Suppressor macrophage treated with lipopolysaccharide for 1 hour (primary cell): ENCODE results near the gene DCDC2.
A peak's percentile ranks its signal among the peaks of the same experiment; 100 is the strongest.
"Not testable (repeated sequence)": the region's sequence is repeated elsewhere in the genome, so short reads cannot be mapped to it uniquely, and the experiment has no call there.

Source experiments
- DNase-seq, 3 donors: peaks; one replicate each; pipeline ENCODE4 v3.0.0-alpha.2; 2020 to 2022

The DCDC2 gene

DNA sequence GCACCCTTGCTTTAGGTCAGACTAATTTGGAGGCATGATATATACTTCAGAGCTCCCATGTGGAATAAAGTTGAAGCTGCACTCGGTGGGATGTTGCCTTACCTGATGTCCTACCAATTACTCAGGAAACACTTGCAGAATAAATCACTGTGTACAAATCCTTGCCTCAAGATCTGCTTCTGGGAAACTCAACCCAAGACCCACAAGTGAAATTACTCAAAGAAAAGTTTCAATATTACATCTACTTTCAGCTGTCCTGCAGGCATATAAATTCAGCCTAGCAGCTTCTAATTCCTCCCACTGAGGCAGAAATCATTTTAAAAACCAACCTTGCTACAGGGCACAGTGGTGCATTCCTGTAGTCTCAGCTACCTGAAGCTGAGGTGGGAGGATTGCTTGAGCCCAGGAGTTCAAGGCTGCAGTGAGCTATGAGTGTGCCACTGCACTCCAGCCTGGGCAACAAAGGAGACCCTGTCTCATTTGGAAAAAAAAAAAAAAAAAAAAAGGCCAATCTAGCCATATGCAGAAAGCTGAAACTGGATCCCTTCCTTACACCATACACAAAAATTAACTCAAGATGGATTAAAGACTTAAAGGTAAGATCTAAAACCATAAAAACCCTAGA lies 20.7 kb upstream of the DCDC2 start:
- DNase-seq, result no peak

DNA sequence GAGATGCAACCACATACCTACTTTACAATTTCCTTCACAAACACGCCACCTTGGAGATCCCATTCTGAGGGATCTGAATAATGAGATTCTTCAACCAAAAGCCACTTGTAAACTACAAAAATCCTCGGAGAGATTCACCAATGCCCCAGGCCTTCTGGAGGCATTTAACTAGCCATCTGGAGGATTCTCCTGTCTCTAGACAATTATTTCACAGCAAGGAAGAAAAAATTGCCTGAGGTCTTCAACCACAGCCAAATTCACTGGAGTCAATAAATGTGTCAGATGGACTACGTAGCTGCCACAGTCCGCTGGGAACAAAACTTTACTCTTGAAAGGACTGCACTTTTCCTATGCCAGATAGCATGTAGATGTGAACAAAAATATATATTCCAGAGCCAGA lies 19.0 kb upstream of the DCDC2 start:
- DNase-seq, result no peak

DNA sequence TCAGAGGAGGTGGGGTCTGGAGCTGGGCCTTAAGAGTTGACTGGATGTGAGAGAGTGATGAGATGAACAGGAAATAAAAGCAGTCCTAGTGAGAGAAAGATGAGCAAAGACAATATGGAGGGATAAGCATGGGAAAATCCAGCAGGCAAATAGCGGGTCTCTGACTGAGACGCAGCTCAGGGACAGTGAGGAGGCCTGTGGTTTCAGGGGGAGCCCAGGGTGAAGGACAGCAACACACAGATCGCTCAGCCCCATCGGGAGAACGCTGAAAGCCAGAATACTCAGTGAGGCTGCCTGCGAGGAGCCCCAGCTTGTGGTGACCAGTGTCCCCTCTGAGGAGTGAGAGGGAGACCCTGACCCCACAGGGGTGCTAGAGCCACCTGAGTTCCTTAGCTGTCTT lies 16.8 kb upstream of the DCDC2 start:
- DNase-seq, result no peak

DNA sequence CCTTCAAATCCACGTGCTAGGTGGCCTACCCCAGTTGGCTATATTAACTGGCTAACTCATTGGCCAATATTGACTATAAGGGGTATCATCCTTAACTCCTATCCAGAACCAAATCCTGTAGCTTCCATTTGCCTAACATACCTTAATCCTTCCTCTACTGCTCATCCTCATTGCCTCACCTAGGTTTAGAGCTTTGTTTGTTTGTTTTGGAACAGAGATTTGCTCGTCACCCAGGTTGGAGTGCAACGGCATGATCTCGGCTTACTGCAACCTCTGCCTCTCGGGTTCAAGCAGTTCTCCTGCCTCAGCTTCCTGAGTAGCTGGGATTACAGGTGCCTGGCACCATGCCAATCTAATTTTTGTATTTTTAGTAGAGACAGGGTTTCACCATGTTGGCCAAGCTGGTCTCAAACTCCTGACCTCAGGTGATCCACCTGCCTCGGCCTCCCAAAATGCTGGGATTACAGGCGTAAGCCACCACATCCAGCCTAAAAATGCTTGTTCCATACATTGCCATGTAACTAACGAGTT lies 7.3 kb upstream of the DCDC2 start:
- DNase-seq, result not testable (repeated sequence)

DNA sequence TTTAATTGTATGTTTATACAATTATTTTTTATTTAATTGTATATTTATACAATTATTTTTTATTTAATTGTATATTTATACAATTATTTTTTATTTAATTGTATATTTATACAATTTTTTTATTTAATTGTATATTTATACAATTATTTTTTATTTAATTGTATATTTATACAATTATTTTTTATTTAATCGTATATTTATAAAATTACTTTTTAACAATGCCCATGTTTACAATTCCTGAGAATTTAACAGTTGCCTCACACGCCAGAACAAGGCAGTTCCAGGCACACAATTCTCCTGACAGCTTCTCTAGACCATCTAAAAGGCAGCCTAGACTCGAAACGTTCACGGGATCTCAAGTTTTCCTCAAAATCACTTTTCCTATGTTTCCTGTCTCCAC lies 4.5 kb upstream of the DCDC2 start:
- DNase-seq, result not testable (repeated sequence)

DNA sequence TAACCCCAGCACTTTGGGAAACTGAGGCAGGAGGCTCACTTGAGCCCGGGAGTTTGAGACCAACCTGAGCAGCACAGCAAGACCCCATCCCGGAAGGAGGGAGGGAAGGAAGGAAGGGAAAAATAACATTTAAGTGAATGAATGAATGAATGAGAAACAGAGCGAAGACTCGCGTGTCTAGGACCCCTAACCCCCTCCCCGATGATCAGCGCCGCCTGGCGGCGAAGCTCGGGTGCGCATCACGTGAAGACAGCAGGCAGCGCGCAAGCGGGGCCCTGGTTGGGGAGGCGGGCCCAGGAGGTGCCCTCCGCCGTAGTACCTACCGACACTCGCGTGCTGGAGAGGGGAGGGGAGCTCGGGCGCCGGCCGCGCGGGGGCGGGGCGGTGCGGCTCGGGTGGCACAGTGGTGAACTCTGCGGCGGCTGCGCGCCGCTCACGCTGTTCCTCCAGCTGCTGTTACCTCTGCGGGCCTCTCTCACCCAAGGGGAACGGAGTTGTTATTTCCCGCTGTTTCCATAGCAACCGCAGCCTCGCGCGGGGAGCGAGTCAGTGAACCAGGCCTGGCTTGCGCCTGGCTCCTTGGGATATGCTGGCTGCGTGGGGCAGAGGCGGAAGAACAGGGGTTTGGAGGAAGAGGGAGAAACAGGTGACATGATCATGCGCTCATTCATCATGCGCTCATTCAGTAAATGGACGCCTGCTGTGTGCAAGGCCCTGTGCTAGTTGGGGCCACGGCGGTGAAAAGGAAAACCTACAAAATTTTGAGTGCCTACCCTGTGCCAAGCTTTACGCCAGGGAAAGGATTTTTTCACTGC lies 2.0 kb upstream of the DCDC2 start:
- DNase-seq, result peak; percentile 72 to 77 (median 74)

DNA sequence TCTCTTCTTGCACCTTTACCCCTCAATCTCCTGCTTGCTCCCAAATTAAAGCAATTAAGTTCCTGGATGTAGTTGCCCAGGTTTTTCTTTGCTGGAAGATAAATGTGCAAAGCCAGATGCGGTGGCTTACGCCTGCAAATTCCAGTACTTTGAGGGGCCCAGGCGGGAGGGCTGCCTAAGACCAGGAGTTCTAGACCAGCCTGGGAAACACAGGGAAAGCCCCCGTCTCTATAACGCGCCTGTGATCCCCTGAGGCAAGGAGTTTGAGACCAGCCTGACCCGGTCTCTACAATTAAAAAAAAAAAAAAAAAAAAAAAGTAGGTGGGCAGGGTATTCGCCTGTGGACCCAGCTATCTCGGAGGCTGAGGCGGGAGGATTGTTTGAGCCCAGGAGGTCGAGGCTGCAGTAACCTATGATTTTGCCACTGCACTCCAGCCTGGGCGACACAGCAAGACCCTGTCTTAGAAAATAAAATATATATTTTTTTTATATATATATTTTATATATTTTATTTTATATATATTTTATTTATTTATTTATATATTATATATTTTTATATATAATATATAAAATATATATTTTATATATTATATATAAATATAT lies 461 bp upstream of the DCDC2 start:
- DNase-seq, result no peak

DNA sequence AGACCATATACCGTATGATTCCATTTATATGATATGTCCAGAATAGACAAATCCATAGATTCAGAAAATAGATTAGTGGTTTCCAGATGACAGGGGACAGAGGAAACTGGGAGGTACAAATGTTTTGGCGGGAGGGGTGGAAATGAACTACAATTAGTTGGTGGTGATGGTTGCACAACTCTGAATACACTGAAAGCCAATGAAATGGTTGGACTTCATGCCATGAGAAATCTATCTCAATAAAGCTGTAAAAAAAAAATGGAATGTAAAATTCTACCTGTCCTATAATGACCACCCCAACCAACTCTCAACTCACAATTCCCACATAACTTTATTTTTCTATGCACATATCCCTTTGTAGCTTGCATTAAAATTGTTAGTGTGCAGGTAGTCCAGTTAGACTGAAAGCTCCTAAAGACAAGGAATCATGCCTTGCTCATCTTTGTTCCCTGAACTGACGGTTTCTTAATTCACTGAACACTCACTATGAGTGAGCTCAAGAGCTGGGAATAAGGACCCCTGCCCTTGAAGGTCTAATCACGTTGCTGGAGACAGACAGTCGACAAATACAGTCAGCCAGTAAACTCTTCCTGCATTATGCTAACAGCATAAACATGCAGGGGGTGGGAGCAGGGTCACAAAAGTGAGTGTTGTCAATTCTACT lies 1.4 kb downstream of the DCDC2 start:
- no peak for DNase-seq

DNA sequence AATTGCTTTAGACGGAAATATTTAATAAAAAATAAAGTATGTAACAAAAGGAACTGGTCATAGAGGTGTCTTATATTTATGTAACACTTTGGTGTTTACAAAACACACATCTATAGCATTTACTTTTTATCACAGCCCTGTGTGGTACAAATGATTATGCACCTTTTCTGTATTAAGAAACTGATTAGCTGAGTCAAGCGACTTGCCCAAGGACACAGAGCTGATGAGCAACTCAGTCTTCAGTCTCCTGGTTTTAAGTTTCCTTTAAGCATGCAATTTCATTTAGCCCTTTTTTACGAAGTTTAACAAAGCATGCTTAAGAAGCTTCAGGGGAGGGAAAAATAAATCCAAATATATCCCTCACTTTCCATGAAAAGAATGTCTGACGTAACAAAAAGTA lies 2.5 kb downstream of the DCDC2 start:
- no peak for DNase-seq

DNA sequence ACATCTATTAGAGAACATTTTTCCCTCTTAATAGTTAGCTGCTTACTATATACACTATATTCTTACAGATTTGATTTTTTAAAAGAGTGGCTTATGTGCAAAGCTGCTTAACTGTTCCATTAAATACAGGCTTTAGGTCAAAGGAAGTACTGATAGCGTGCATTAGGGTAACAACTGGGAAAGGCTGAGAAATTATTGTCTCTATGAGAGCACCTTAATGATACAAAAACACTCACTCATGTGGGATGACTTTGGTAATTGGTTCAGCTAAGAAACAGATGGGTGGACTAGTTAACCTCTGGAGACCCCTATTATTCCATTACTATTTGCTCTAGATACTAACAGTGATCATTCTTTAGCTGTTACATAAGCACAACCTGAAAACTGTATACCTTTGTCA lies 4.0 kb downstream of the DCDC2 start:
- no peak for DNase-seq

DNA sequence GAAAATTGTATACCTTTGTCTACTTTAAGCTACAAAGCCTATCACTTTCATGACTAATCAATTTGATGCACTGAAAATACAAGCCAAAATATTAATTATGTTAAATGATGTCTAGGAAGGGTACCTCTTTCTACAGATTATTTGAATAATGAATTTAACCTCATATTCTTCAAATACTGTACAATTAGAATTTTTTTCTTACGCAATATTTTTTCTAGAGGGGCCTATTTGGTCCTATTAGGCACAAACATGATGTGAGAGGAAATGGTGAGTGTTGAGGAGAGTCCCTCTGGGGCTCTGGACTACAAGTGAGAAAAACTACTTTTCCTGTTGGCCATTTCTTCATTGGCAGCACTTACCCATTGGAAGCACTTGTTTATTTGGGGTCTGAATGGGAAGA lies 5.4 kb downstream of the DCDC2 start:
- DNase-seq, result no peak

DNA sequence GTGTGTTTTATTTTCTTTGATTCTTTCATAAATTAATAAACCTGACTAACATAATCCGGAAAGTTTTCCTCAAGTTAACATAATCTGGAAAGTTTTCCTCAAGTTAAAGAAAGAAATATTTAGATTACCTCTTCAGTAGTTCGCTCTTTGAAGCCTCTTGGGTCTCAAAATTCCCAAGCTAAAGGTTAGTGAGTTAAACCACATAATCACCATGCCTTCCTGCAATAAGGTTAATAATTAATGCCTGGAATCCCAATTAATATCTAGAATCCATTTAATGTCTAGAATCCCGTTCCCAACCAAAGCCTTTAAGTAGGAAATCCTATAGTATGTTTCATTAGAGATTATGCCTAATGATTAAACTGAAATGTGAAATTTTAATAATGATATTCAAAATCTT lies 12.9 kb downstream of the DCDC2 start:
- no peak for DNase-seq

DNA sequence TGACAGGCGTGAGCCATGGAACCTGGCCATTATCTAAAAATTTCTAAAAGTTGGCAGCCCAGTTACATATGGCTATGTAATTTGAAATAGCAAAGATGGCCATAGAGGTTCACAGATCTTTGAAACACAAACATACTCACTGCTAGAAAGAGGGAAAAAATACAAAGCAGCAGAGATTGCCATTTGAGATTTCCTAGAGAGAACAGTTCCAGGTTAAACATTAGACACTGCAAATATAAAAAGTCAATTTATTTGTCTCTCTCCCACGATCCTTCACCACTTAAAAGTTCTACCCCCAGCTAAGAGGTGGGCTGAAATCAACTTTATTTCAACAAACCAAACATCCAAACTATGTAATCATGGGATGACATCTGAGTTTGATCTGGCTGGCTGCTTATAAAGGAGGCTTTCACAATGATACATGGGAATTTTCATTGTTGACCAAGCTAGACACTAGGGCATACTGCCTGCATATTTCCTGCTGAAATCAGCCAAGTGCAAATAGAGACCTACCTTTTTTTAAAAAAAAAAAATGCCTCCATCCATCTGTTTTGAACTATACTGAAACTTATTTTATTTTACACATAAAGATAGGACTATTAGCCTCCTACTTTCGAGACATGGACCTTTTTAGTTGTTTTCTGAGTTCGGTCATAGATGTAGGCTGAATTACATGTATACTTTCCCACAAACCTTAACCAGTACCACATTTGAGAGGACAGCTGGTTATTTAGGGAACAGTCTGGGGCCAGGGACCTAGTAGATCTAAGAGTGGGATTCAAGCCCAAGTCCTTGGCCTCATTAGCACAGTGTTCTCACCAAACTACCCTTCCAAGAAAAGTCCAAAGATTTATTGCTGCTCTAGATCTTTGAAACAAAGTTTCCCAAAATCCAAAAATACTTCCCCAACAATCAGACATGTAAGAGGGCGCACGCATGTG lies 16.6 kb downstream of the DCDC2 start:
- DNase-seq, result no peak

DNA sequence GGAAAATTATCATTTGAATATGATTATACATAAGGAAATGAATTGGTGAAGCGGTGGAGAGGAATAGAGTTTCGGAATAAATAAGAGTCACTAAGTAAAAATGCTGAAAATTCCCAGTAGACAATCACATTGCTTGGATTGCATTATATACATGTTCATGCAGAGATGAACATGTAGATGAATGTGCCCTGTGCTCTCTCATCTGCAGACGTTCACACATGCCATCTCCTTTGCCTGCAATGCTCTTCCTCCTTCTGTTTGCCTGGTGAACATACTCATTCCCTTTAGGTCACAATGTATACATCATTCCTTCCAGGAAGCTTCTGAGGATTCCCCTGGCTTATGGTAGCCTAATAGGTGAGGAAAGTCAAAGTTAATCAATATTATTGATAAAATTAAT lies 17.9 kb downstream of the DCDC2 start:
- no peak for DNase-seq

DNA sequence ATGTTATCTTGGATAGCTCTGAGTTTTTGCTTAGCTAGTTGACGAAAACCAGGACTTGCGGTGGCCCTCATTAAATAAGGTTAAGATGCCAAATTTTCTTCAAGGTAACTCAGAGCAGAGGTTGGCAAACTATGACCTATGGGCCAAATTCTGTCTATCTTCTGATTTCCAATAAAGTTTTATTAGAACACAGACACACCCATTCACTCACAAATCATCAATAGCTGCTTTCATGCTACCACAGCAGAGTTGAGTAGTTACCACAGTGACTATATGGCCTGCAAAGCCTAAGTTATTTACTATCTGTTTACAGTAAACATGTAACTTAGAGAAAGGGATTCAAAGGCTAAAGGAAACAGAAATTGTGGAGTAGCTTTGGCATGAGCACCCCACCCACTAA lies 23.6 kb downstream of the DCDC2 start:
- DNase-seq, result no peak

DNA sequence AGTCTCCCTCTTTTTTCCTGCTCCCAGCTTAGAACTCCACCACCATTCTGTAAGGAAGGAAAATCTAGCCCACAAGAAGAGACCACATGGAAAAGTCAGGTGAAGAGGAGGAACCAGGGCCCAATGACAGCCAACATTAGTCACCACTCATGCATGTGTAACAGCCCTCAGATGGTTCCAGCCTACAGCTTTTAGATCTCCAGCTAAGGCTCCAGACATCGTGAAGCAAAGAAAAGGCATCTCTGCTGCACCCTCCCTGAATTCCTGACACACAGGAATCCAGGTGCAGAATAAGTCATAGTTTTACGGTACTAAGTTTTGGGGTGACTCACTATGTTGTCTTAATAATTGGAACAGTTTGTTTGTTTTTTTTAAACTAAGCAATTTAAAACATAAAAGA lies 25.5 kb downstream of the DCDC2 start:
- DNase-seq, result no peak

DNA sequence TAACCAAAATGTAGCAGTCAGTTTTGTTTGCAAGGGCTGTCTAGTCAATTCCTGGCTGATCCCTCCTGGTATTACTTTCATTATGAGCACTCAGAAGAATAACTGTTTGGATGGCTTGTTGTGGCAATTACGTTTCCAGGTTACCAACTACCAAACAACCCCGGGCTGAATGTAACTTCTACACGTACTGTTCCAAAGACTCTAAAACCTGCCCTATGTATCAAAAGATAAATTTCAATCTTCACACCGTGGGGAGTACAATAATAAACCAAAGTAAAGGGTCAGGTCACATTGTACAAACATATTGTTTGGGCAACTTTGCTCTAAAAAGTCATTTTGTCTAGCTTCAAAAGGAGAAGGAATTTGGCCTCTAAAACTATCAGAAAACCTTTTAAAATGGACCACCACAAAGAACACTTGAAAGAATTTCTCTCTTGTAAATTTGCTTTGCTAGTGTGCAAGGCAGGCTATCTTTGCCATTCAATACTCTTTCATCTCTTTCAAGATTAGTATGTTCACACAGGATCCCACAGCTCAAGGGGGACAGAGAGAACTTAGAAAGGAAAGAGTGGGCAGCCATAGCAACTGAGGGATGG lies 27.6 kb downstream of the DCDC2 start:
- DNase-seq, result no peak

DNA sequence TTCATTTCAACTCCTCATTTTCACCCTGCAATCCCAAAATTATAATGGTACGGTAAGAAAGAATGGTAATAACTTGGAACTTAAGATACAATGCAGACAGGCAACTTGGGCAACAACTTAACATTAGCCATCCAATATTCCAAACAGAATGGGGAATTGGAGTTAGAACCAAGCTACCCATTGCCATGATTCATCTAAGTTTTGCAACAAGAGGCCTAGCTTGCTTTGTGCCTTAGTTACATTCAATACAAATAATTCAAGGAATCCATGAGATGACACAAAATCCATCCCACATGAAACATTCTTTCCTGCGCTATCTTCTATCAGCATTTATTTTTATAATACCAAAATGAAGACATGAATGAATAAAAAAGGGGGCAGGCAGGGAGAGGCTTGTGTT lies 28.4 kb downstream of the DCDC2 start:
- no peak for DNase-seq

DNA sequence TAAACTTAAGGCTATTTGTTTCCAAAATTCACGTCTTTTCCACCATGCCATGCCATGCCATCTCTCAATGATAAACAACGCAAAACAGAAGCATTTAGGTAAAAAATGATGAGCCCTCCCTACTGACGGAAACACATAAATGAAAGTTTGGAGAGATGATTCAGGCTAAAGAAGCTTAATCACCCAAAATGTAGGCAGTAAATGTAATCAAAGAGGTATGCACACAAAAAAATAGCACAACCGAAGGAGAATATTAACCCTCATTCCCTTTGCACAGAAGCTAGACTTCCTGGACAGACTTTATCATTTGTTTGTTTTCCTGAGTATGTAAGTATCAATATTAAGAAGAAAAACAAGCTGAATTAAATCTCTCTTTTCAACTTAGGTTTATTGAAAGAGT lies 28.8 kb downstream of the DCDC2 start:
- DNase-seq, result no peak

DNA sequence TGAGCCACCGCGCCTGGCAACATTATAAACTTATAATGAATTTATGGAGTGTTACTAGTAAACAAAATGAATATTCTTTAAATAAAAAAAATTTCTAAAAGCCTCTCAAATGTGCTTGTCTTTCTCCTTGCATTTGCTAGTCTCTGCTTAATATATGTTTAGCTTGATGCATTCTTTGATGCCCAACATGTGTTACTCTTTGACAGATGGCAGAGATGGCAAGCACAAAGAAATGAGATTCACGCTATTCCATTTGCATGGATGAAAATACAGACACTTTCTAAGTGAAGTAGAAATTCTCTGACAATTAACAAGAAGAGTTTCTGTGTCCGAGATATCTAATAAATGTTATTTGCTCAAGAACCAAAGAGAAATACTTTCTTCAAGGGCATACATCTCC lies 30.1 kb downstream of the DCDC2 start:
- DNase-seq, result no peak

DNA sequence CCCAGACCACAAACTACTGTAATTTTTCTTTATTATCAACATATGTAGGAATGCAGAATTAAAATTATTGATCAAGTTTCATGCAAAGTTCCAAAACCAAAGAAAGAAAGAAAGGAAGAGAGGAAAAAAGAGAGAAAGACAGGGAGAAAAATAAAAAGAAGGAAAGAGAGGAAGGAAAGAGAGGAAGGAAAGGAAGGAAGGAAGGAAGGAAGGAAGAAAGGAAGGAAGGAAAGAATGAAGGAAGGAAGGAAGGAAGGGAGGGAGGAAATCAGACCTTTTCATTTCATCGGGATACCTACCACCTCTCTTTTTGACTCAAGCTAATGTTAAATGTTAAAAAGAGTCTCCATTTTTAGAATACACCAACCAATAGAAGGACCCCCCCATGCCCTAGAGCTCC lies 31.9 kb downstream of the DCDC2 start:
- DNase-seq, result no peak

DNA sequence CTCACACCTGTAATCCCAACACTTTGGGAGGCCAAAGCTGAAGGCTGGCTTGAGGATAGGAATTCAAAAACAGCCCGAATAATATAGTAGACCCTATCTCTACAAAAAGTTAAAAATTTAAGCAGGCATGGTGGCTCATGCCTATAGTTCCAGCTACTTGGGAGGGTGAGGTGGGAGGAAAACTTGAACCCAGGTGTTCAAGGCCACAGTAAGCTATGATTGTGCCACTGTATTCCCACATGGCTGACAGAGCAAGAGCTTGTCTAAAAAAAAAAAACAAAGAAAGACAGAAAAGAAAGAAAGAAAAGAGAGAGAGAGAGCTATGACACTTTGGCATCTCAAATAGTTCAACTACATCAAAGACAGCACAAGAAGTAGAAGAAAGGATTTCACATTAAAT lies 33.2 kb downstream of the DCDC2 start:
- DNase-seq, result no peak
